ENCODE results near the gene SLC7A10. TPM values are rescaled to one million over a fixed set of nuclear protein-coding genes. Genes with fewer than 3 reads are reported as not detected.

Gene SLC7A10
- total RNA-seq, 1 donor from 2014 or later, result 1.1 TPM

GRCh38 chr19:33248954-33249613 lies 23.4 kb upstream of the SLC7A10 start:
- peak; percentile 86 for DNase-seq
- ATAC-seq, result peak; percentile 78
- Histone ChIP-seq H3K27me3 (no peaks in the 10 kb centered on the region), H3K9me3 (peaks cover 8% of the 10 kb centered on the region), H3K36me3 (no peaks in the 10 kb centered on the region), H3K4me3 (no peak overlapping the region), H3K27ac (no peak overlapping the region), H3K4me1 (no peaks in the 10 kb centered on the region)
- intact Hi-C loops (cut with DNase I), result no loop called here
- TF ChIP-seq, protein P1, sequence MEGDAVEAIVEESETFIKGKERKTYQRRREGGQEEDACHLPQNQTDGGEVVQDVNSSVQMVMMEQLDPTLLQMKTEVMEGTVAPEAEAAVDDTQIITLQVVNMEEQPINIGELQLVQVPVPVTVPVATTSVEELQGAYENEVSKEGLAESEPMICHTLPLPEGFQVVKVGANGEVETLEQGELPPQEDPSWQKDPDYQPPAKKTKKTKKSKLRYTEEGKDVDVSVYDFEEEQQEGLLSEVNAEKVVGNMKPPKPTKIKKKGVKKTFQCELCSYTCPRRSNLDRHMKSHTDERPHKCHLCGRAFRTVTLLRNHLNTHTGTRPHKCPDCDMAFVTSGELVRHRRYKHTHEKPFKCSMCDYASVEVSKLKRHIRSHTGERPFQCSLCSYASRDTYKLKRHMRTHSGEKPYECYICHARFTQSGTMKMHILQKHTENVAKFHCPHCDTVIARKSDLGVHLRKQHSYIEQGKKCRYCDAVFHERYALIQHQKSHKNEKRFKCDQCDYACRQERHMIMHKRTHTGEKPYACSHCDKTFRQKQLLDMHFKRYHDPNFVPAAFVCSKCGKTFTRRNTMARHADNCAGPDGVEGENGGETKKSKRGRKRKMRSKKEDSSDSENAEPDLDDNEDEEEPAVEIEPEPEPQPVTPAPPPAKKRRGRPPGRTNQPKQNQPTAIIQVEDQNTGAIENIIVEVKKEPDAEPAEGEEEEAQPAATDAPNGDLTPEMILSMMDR (IDR thresholded peaks at IDR 0.05), result no peak

DNA sequence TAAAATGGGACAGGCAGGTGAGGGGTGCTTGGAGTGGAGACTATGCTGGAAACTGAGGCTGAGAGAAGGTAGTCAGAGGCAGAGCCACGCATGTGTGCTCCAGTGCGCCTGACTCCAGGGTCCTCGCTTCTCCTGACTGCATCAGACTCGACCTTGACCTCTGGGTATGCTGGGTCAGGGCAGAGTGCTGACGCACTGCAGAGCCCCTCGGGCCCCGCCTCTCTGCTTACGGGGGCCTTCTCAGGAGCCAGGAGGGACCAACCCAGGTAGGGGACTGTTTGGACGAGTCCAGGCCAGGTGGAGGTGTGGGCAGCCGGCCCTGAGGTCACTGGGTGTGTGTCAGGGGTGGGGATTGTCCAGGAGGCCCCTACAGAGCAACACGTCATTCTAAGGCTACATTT lies 22.9 kb upstream of the SLC7A10 start:
- Histone ChIP-seq H3K4me1 (no peaks in the 10 kb centered on the region), H3K27ac (no peak overlapping the region), H3K27me3 (no peaks in the 10 kb centered on the region), H3K4me3 (no peak overlapping the region), H3K9me3 (peaks cover 8% of the 10 kb centered on the region), H3K36me3 (no peaks in the 10 kb centered on the region)
- ATAC-seq, result no peak
- no peak for DNase-seq
- intact Hi-C loops (cut with DNase I), result no loop called here
- TF ChIP-seq, protein P1 (IDR thresholded peaks at IDR 0.05), result no peak

DNA sequence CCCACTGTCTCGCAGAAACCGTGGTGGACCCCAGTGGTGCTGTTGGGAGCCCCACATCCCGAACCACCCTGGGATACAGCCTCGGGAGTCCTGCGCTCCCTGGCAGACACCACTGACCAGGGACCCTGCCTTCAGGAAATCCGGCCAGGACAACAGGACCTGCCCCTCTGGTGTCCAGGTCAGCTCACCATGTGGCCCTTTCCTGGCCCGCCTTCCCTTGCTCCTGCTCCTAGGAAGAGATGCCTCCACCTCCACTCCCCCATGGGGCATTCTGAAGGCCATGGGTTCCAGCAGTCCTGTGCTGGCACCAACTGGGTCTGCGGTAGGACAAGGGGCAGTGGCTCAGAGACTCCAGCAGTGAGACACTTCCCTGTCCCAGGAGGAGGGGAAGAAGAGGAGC lies 22.5 kb upstream of the SLC7A10 start:
- no peaks in the 10 kb centered on the region for H3K4me1 ChIP-seq
- H3K27me3 ChIP-seq, result no peaks in the 10 kb centered on the region
- no peak overlapping the region for H3K27ac ChIP-seq
- no peak for DNase-seq
- H3K36me3 ChIP-seq, result no peaks in the 10 kb centered on the region
- H3K4me3 ChIP-seq, result no peak overlapping the region
- ATAC-seq, result peak; percentile 5
- intact Hi-C loops (cut with DNase I), result no loop called here
- TF ChIP-seq, protein P1 (IDR thresholded peaks at IDR 0.05), result no peak
- peaks cover 8% of the 10 kb centered on the region for H3K9me3 ChIP-seq

DNA sequence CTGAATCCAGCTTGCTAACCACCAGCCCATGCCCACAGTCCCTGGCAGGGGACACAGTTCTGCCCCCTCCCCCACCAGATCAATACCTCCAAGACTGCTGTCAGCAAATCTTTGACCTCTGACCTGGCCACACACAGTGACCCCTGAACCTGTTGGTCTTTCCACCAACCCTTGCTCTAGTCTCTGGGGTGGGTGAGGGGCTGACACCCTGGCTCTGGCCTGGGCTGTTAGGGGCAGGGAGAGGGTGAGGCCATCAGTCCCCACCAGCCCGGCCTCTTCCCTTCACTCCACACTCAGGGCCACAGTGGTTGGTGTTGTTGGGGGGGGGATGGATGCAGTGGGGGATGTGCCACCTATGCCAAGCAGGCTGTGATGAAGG lies 21.8 kb upstream of the SLC7A10 start:
- H3K4me1 ChIP-seq, result no peaks in the 10 kb centered on the region
- no peaks in the 10 kb centered on the region for H3K36me3 ChIP-seq
- H3K9me3 ChIP-seq, result peaks cover 8% of the 10 kb centered on the region
- intact Hi-C loops (cut with DNase I), result no loop called here
- no peaks in the 10 kb centered on the region for H3K27me3 ChIP-seq
- H3K4me3 ChIP-seq, result no peak overlapping the region
- no peak overlapping the region for H3K27ac ChIP-seq
- DNase-seq (no peak), ATAC-seq (no peak)
- TF ChIP-seq, protein P1 (IDR thresholded peaks at IDR 0.05), result no peak

GRCh38 chr19:33246709-33247440 lies 21.2 kb upstream of the SLC7A10 start:
- H3K27ac ChIP-seq, result no peak overlapping the region
- ATAC-seq (no peak), DNase-seq (no peak)
- H3K4me1 ChIP-seq, result no peaks in the 10 kb centered on the region
- TF ChIP-seq, protein P1 (IDR thresholded peaks at IDR 0.05), result no peak
- H3K27me3 ChIP-seq, result no peaks in the 10 kb centered on the region
- H3K9me3 ChIP-seq, result peaks cover 8% of the 10 kb centered on the region
- intact Hi-C loops (cut with DNase I), result no loop called here
- H3K36me3 ChIP-seq, result no peaks in the 10 kb centered on the region
- no peak overlapping the region for H3K4me3 ChIP-seq
